Astrocyte (in vitro differentiated cells and primary cell): ENCODE data around the gene HFE.

Experiments
- CTCF ChIP-seq: IDR thresholded peaks from 2 replicates; pipeline ENCODE4 v1.5.1; 2011; ENCODE audit warnings: low read depth, mild to moderate bottlenecking, inconsistent platforms, low read length, moderate library complexity; ENCODE audit not compliant: insufficient read depth
- EZH2 ChIP-seq: IDR thresholded peaks from 2 replicates; pipeline ENCODE4 v1.6.1; 2012; ENCODE audit warnings: mild to moderate bottlenecking, low read length, inconsistent platforms; ENCODE audit not compliant: insufficient read depth

DNA sequence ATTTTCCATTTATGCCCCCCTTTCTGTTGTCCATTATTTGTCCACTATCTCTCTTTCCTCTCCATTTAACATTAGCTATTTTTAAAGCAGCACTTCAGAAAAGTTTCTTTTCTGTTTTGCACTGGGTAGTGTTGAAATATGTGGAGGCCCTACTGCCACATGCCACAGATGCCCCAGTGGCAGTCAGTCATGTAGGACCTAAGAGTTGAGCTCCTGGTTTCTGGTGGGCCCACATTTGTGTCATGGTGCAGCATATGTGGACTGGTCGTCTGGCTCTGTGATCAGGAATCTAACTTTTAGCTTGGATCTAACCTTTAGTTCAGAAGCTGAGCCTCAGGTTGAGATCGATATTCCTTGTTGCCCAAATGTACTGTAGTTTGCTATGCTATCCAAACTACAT, 54.8 kb downstream of the HFE start:
- TF ChIP-seq CTCF (no peak), EZH2 (no peak)
